HK-2 (cell line): ENCODE results near the gene DENND1B.

ENCODE experiments used
- DNase-seq: peaks from one replicate; pipeline ENCODE4 v3.0.0-alpha.2; 2018; ENCODE audit not compliant: unreplicated experiment

The DENND1B gene

DNA sequence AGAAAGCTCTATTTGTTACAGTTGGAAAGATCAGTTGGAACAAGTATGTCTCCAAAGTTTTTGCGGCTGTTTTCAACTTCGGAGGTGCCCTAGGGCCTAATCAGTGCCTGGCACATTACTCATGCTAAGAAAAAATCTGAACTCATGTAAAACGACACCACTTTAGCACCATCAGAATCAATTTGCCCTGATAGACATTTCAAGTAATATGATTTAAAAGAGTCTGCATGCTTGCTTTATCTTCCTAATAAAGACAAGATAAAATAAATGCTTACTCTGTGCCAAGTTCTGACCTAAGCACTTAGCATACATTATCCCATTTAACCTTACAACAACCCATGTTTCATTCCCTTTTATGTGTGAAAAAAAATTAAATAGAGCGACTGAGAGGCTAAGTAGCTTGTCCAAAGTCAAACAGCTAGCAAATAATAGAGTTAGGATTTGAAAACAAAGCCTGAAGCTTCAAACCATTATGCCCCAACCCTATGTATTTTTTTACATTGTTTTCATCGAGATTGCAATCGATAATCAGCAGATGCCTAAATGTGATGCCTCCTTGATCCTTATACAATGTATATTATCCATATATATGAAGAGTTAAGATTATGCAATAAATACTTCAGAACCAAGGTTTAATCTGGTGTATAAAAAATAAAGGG lies 91.3 kb downstream of the DENND1B start:
- no peak for DNase-seq

DNA sequence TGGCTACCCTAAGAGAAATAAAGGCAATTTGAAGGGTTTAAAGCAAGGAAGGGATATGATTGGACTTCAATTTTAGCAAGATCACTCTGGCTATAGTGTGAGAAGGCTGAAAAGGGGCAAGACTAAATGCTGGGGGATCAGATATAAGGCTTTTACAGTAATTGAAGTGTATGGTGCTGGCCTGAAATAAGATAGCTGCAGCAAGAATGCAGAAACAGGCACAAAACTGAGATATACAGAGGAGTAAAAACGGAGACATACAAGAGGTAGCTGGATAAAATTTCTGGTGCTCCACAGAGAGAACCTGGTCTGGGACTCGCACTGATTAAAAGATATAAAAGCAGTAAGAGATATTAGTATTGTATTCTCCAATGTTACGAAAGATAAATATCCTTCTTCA lies 92.0 kb downstream of the DENND1B start:
- DNase-seq = no peak

DNA sequence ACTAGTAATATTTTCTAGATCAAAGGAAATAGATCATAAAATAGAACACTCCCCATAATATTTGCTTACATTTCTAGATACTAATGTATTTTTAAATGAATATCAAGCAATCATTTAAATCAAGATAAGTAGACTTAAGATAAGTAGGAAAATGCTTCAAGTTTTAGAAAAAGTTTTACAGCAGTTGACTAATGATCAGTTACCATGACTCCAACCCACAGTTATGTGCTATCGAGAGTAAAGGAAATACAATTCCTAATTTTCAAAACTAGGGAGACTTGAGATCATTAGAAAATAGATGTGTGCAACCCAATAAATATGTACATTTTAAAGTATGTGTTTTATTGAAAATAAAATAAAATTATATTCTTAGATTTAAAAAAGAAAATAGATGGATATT lies 95.0 kb downstream of the DENND1B start:
- DNase-seq = no peak

DNA sequence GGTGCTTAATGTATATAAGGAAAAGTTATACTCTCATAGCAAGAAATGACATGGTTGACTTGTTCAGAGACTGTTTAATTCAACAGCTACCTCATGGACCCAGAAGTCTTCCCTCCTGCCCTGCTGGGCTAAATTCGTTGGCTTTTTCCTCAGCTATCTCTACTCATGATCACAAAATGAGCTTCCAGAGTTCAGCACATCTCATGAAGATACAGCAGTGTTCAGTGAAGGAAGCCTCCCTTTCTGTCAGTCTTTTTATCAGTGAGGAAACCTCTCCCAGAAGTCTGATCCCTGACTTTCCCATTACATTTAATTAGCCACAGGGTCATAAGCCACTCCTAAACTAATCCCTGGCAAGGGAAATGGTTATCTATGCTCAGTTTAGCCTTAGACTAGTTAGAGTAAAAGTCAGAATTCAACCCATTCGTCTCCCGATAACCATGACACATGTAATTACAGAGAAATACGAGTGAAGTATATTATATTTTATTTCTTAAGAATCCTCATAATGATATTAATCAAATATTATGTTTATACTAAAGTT lies 97.5 kb downstream of the DENND1B start:
- DNase-seq = no peak

DNA sequence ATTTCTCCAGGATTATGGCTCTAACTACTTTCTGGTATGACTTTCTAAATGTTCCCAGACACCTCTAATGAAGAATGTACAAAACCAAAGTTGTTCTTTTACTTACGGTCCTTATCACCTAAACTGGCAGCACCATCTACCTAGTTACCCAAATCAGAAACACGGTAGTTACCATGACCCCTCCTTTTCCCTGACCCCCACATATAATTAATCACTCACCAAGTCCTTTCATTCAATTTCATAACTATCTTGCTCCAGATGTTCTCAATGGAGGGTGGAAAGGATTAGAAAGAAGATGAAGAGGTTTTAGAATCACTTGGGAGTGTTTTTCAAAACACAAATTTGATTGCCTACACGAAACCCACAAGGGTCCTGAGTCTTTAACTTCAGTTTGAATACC lies 98.0 kb downstream of the DENND1B start:
- DNase-seq = no peak

GRCh38 chr1:197675583-197676208 lies 99.6 kb downstream of the DENND1B start:
- no peak for DNase-seq

DNA sequence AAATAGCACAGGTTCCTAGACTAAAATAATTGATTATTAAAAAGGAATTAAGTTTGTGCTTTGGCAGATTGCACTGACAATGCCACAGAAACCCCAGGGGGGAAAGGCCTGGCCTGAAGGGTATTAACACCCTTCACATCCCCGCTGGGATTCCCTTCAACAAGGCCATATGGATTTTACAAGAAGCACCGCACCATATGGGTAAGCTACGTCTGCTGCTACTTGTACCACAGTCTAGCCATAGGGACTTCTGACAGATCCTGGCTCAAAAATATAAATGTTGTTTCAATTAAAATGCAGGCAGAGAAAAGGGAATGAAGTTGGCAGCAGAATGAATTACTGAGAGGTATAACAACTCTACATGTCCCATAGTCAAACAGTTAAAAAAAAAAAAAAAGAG lies 101.0 kb downstream of the DENND1B start:
- no peak for DNase-seq

GRCh38 chr1:197673292-197673691 lies 102.0 kb downstream of the DENND1B start:
- no peak for DNase-seq

GRCh38 chr1:197672347-197672746 lies 102.9 kb downstream of the DENND1B start:
- no peak for DNase-seq

GRCh38 chr1:197671920-197672319 lies 103.4 kb downstream of the DENND1B start:
- no peak for DNase-seq

- no peak for DNase-seq
Observed at GRCh38 chr1:197671140-197671539, 104.1 kb downstream of the DENND1B start.

- no peak for DNase-seq
Observed at GRCh38 chr1:197666769-197667285, 108.5 kb downstream of the DENND1B start.

DNA sequence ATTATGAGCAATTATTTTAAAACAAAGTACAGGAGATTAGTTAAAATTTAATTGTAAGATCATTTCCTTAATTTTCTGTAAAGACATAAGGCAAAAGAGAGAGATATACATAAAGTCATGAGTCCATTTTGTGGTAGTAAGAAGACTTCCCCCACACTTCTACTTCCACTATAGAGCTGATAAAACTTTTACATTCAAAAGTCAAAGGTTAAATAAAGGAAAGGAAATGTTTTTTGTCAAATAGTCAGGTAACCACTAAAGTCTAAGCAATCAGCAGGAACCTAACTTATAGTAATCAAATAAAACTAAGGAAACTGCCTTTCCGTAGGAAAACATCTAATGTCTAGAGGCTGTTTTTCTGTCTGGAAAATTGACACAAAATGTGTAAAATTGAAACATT lies 110.9 kb downstream of the DENND1B start:
- DNase-seq = no peak

GRCh38 chr1:197663162-197663953 lies 111.9 kb downstream of the DENND1B start:
- no peak for DNase-seq

- DNase-seq = no peak
Observed at GRCh38 chr1:197660389-197660788, 114.9 kb downstream of the DENND1B start.

DNA sequence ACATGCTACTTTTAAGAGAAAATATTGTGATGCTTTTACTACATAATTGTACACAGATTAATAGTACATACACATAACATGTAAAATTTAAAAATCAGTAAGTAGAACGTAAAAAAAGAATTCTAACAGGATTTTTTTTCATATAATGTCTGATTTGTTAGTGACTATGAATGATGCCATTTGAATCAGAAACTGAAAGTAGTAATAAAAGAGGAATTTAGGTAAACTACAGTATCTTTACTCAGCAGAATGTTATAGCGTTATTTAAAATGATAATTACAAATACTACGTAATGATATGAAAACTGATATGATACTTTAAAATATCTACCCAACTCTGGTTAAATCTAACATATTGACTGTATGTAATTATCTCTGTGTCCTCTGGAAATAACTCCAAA lies 116.1 kb downstream of the DENND1B start:
- DNase-seq = no peak

DNA sequence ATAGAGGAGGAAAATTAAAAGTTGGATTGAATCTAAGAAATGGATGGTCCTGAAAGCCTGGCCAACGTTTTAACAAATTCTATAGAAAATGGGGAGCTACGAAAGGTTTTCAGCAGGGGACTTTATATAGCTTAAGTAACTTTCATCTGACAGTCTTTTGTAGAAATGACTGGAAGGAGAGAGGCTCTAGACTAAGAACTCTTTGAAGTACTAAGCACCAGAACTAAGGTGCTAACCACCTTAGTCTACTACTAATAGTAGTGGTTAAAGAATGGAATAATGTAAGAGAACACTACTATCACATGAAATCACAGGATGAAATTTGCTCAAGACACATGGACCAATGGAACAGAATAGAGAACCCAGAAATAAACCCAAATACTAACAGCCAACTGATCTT lies 126.1 kb downstream of the DENND1B start:
- DNase-seq = no peak

DNA sequence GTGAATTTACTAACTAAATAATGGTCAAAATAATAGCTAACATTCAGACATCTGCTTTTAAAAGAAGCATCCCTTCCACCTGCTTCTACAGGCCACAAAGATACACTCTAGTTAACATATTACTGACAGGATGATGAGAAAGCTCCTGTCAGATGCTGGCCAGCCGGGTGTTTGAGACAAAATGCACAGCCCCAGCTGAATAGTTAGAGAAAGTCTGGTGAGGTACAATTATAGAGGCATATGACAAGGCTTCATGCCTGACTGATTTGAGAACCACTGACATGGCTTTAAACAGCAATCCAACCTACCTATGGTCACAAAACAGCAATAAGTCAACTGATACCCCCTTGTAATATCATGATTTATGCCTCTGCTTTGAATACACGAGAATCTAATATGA lies 137.0 kb downstream of the DENND1B start:
- no peak for DNase-seq

DNA sequence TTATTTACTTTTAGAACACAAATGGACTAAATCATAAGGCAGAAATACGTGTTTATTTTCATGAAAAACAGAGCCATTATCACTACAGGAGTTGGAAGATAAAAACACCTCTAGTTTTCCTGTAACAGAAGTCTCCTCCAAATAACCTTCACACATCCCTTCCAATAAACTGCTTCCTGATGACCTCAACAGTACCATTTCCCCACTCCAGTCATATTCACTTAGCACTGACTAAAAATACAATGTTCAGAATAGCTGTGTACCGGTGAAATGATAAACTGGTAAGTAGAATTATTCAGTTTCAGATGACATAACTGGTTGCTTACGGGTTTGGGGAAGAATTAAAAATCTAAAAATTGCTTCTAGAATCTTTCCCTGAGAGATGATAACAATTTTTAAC lies 137.9 kb downstream of the DENND1B start:
- no peak for DNase-seq

DNA sequence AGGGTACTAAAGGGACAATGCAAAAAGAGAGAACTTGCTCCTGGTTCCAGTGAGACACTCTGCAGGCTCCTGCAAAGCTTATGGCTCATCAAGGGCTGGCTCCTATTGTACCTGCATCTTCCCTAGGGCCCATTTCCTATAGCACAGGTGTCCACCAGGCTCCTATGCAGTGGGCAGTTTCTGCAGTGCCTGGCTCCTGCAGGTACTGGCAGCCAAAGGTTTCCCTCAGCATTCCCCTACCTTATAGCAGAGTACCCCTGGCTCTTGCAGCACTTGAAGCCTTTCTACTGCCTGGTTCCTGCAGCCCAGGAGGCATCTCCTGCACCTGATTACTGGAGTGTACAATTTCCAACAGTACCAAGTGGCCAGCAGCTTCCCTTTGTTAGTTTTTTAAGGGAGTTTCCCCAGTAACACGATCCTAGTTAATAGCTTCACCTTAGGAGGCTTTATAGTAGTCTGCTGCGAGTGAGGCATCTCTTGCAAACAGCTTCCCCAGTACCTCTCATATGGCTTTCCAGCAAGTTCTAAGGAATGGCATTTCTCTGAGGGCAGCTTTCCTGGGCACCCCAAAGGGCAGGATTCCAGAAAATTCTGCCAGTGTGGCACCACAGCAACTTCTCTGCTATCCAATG lies 141.7 kb downstream of the DENND1B start:
- no peak for DNase-seq

- no peak for DNase-seq
Observed at GRCh38 chr1:197632651-197633050, 142.6 kb downstream of the DENND1B start.

- DNase-seq = no peak
Observed at GRCh38 chr1:197632005-197632404, 143.3 kb downstream of the DENND1B start.
